Spinal cord (tissue), 10 donors: Measurements from ENCODE around the gene FBP1. TPM values are rescaled to one million over a fixed set of nuclear protein-coding genes. Genes with fewer than 3 reads are reported as not detected.
"Not testable (repeated sequence)": the region's sequence is repeated elsewhere in the genome, so short reads cannot be mapped to it uniquely, and the experiment has no call there.

Source experiments
- DNase-seq, 6 donors: peaks; one replicate each; pipeline versions ENCODE4 v3.0.0 to v3.0.0-alpha.2; 2013 to 2015; ENCODE audit warnings: low spot score in 6 of 6, low read depth in 4 of 6
- H3K27ac ChIP-seq: one replicate; pipeline ENCODE4 v1.5.1; 2013; ENCODE audit warnings: low read depth, low read length, control low read depth
- H3K27me3 ChIP-seq: one replicate; pipeline ENCODE4 v1.6.1; 2013; ENCODE audit warnings: low read length; ENCODE audit not compliant: control insufficient read depth, insufficient read depth
- H3K36me3 ChIP-seq: one replicate; pipeline ENCODE4 v1.6.1; 2013; ENCODE audit warnings: low read length; ENCODE audit not compliant: control insufficient read depth, insufficient read depth
- H3K4me1 ChIP-seq: one replicate; pipeline ENCODE4 v1.6.1; 2013; ENCODE audit warnings: low read length; ENCODE audit not compliant: control insufficient read depth, insufficient read depth
- H3K4me3 ChIP-seq: one replicate; pipeline ENCODE4 v1.5.1; 2013; ENCODE audit warnings: low read depth, low read length, control low read depth
- H3K9me3 ChIP-seq: one replicate; pipeline ENCODE4 v1.6.1; 2013; ENCODE audit warnings: low read length; ENCODE audit not compliant: control insufficient read depth, insufficient read depth
- WGBS: methylation state at CpG from one replicate; pipeline ENCODE4 v1.1.5; 2013; ENCODE audit warnings: missing lambda C conversion rate; ENCODE audit not compliant: insufficient coverage; 5-methylcytosine and 5-hydroxymethylcytosine counted together
- polyA plus RNA-seq, 2 donors: library from polyadenylated mRNA; unstranded; fragments of 120-200 nt; gene quantifications; one replicate each; pipeline ENCODE4 v1.2.1, GENCODE V29; 2013; ENCODE audit not compliant: insufficient read length in 2 of 2
- total RNA-seq, 2 donors: library from RNA; depleted of rRNA in 1 of 2; stranded (reverse); fragments of 120-200 nt in 1 of 2; fragments of >200 nt in 1 of 2; gene quantifications; one replicate each; pipeline versions ENCODE4 v1.2.3 to v1.2.4, GENCODE V29; 2013 to 2014
- donor health status: healthy.

Gene FBP1
- total and polyA plus RNA-seq, 4 donors, result 1.0 to 2.2 (median 1.5) TPM

DNA sequence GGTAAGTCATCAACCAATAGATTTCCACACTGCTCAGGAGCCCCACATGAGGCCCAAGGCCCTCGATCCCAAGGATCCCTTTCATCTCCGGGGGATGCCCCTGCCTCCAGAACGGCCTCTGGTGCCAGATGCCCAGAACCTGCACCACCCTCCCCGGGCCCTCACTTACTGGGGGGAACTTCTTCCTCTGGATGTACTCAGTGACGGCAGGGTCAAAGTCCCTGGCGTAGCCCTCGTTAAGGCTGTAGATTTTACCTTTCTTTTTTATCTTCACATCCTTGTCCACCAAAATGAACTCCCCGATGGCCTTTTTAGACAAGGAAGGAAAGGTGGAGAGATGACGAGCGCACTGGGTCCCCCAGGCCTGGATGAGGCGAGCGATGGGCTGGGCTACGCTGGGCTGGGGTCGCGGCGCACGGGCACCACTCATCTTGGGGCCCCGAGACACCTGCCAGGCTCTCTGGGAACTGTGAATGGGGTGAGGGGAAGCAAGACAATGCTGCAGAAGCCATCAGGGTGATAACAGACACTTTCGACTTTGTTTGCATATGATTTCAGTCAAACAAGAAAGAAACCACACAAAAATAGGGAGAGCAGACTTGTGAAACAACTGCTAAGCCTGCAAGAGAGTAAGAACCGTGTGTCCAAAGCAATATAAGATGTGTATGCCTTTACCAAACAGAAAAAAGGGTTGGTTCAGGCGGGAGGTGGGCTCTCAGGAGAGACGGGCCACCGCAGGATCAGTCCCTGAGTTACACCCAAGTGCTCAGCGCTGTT, 32.5 kb downstream of the FBP1 start:
- WGBS, result 91% methylated on average over 18 of the region's 24 CpGs
- no peaks in the 10 kb centered on the region for H3K27me3 ChIP-seq

DNA sequence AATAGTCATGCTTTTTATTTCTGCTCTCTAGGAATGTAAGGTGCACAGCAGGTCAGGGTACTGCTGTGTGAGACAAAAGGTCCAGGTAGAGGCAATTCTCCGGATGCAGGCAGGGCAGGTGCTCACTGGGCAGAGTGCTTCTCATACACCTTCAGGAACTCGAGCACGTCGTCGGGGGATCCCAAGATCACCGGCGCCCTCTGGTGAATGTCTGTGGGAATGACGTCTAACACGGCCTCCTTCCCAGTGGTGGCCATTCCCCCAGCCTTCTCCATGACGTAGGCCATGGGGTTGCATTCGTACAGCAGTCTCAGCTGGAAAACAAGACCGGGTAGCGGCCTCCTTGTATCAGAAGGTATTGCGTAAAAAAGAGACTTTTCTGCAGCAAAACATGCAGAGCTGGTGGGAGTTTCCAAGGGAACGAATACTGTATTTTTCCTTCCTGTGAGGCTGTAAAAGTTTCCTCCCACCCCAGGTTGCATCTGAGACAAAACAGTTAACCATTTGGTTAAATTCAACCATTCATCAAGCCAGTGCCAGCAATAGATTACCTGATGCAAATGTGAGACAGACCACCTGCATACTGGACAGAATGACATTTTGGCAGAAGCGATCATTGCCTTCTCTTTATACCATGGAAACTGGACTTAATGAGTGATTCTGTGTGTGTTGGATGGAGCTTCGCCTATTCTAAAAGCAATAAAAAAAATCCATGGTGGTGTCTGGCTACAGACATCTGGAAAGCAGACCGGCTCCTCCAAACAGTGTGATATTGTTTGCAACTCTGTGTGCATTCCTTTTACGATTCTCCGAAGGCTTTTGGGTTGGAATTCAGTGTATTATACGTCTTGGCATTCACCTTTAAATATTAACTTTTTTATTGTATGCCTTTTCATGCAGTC, 35.8 kb downstream of the FBP1 start:
- H3K9me3 ChIP-seq, result no peaks in the 10 kb centered on the region
- no peaks in the 10 kb centered on the region for H3K36me3 ChIP-seq
- DNase-seq, result peak; percentile 24 to 86 (median 40)
- H3K27ac ChIP-seq, result peak overlapping the region; percentile 50
- H3K4me3 ChIP-seq, result no peak overlapping the region
- 20% methylated on average over 5 of the region's 21 CpGs for WGBS
- no peaks in the 10 kb centered on the region for H3K27me3 ChIP-seq
- peaks cover 23% of the 10 kb centered on the region for H3K4me1 ChIP-seq

More for the DNA sequence above, 32.5 kb downstream of the FBP1 start:
- Histone ChIP-seq H3K36me3 (no peaks in the 10 kb centered on the region), H3K4me3 (no peak overlapping the region), H3K4me1 (peaks cover 17% of the 10 kb centered on the region), H3K9me3 (no peaks in the 10 kb centered on the region), H3K27ac (no peak overlapping the region)
- DNase-seq, result no peak

- H3K36me3 ChIP-seq, result no peaks in the 10 kb centered on the region
- no peak for DNase-seq
- H3K27me3 ChIP-seq, result no peaks in the 10 kb centered on the region
- H3K4me3 ChIP-seq, result no peak overlapping the region
- no peaks in the 10 kb centered on the region for H3K9me3 ChIP-seq
- WGBS, result 100% methylated on average over 2 of the region's 6 CpGs
- no peak overlapping the region for H3K27ac ChIP-seq
- peaks cover 18% of the 10 kb centered on the region for H3K4me1 ChIP-seq
Measured at GRCh38 chr9:94602666-94603065, 36.7 kb downstream of the FBP1 start.

DNA sequence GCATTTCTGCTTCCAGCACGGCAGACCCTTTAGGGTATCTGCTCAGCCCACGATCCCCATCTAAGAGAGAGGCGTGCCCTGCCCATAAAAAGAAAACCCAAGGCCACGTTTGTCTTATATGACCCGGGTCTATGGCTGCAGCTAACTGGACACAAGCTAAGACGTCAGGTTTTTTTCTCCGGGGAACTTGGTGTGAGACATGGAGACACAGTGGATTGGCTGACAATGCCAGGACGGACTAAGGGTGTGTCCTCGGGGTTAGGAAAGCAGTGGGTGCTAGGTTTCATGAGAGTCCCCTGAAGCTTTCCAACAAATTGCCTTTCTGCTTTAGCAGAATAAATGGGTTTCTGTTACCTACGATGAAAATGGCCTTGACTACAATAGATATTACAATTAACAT, 38.6 kb downstream of the FBP1 start:
- WGBS, result 81% methylated on average over 7 of the region's 10 CpGs

DNA sequence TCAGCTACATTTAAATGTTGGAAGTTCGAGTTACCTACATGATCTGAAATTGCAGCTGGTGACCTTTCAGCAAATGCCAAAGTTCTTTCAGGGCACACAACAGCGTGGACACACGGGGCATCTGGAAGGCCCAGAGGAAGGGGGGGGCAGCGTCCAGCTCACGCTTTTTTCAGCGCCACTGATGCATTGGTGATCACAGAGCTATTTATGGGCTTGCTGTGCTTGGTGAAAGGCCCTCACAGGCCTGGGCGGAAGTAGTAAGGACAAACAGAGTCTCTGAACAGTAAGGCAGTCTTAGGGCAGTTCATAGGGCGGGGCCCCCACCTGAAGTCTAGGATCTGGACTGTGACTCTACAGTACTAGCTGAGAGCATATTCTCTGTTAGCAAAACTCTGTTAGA, 39.1 kb downstream of the FBP1 start:
- DNase-seq, result no peak
- no peak overlapping the region for H3K27ac ChIP-seq
- no peaks in the 10 kb centered on the region for H3K36me3 ChIP-seq
- H3K4me1 ChIP-seq, result peaks cover 18% of the 10 kb centered on the region
- WGBS, result 65% methylated on average over 8 of the region's 8 CpGs
- H3K27me3 ChIP-seq, result no peaks in the 10 kb centered on the region
- no peak overlapping the region for H3K4me3 ChIP-seq
- no peaks in the 10 kb centered on the region for H3K9me3 ChIP-seq

More for the DNA sequence above, 38.6 kb downstream of the FBP1 start:
- H3K4me3 ChIP-seq, result no peak overlapping the region
- H3K4me1 ChIP-seq, result peaks cover 18% of the 10 kb centered on the region
- H3K9me3 ChIP-seq, result no peaks in the 10 kb centered on the region
- H3K27ac ChIP-seq, result no peak overlapping the region
- DNase-seq, result no peak
- no peaks in the 10 kb centered on the region for H3K27me3 ChIP-seq
- H3K36me3 ChIP-seq, result no peaks in the 10 kb centered on the region

- WGBS, result 90% methylated on average over 3 of the region's 7 CpGs
- Histone ChIP-seq H3K9me3 (no peaks in the 10 kb centered on the region), H3K36me3 (no peaks in the 10 kb centered on the region)
Measured at GRCh38 chr9:94599102-94599501, 40.2 kb downstream of the FBP1 start.

GRCh38 chr9:94593459-94594345, 45.6 kb downstream of the FBP1 start, which contains the start of gene FBP2:
Gene FBP2, minus strand, starts transcription at chr9:94593824. Its CDS starts 98 bp downstream, at chr9:94593726.
- Histone ChIP-seq H3K9me3 (no peaks in the 10 kb centered on the region), H3K27me3 (no peaks in the 10 kb centered on the region), H3K27ac (no peak within 1 kb of the TSS), H3K4me3 (no peak within 1 kb of the TSS), H3K36me3 (no peaks in the 10 kb centered on the region), H3K4me1 (no peaks in the 10 kb centered on the region)
- DNase-seq, result no peak
- WGBS, result 79% methylated on average over 14 of the region's 21 CpGs

More at GRCh38 chr9:94599102-94599501, 40.2 kb downstream of the FBP1 start:
- peaks cover 11% of the 10 kb centered on the region for H3K4me1 ChIP-seq
- no peaks in the 10 kb centered on the region for H3K27me3 ChIP-seq
- no peak overlapping the region for H3K4me3 ChIP-seq
- DNase-seq, result no peak
- no peak overlapping the region for H3K27ac ChIP-seq

GRCh38 chr9:94592683-94593082, 46.6 kb downstream of the FBP1 start:
- H3K27ac ChIP-seq, DNase-seq, H3K9me3 ChIP-seq, H3K36me3 ChIP-seq, H3K27me3 ChIP-seq, H3K4me1 ChIP-seq, H3K4me3 ChIP-seq: not testable (repeated sequence)
- 92% methylated on average over 3 of the region's 7 CpGs for WGBS

DNA sequence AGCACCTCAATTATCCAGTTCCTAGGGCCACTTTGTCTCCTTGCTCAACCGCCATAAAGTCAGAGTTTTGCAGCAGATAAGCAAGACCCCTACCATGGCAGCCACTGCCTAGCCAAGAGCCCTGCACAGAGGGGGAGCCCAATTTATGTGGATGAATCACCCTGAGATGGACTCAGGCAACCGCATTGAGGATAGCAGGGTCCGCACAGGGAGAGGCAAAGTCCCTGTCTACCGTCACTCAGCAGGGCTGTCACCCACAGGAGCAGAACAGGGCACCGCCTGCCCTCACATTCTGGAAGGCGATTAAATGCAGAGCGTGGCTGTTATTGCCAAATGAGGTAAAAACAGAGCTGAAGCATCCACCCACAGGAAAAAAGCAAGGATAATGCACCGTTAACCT, 47.4 kb downstream of the FBP1 start:
- Histone ChIP-seq H3K36me3 (no peaks in the 10 kb centered on the region), H3K9me3 (no peaks in the 10 kb centered on the region), H3K27ac (no peak overlapping the region), H3K4me3 (no peak overlapping the region), H3K27me3 (no peaks in the 10 kb centered on the region), H3K4me1 (no peaks in the 10 kb centered on the region)
- WGBS, result 85% methylated on average over 7 of the region's 8 CpGs
- DNase-seq, result no peak
